Activated CD8-positive, alpha-beta memory T cell treated with anti-CD3 and anti-CD28 coated beads for 48 hours (primary cell): Measurements from ENCODE around the gene TLL2.
A peak's percentile ranks its signal among the peaks of the same experiment; 100 is the strongest.
"Not testable (repeated sequence)": the region's sequence is repeated elsewhere in the genome, so short reads cannot be mapped to it uniquely, and the experiment has no call there.

Experiments
- DNase-seq, 3 experiments: peaks; one replicate each; pipeline ENCODE4 v3.0.0-alpha.2; 2020; ENCODE audit warnings: low read depth in 2 of 3, low spot score in 2 of 3

Gene TLL2

GRCh38 chr10:96513698-96514561, at the start of gene TLL2:
Gene TLL2, minus strand, starts transcription at chr10:96513926. Its CDS starts 241 bp downstream, at chr10:96513685.
- DNase-seq: peak; percentile 29 to 40 (median 32)

- no peak for DNase-seq
These were observed 47.5 kb upstream of the TLL2 start for GRCh38 chr10:96560966-96561887.

- DNase-seq: no peak
These were observed 46.8 kb upstream of the TLL2 start for GRCh38 chr10:96560489-96560888.

GRCh38 chr10:96556003-96556402, 42.3 kb upstream of the TLL2 start:
- DNase-seq: no peak

- DNase-seq: no peak
These were observed 41.6 kb upstream of the TLL2 start for GRCh38 chr10:96555330-96555729.

GRCh38 chr10:96548589-96548988, 34.9 kb upstream of the TLL2 start:
- DNase-seq: no peak

- DNase-seq: not testable (repeated sequence)
These were observed 31.8 kb upstream of the TLL2 start for GRCh38 chr10:96545558-96545957.

- DNase-seq: no peak
These were observed 28.2 kb upstream of the TLL2 start for GRCh38 chr10:96541921-96542320.

GRCh38 chr10:96540240-96540639, 26.5 kb upstream of the TLL2 start:
- no peak for DNase-seq

GRCh38 chr10:96538683-96539082, 25.0 kb upstream of the TLL2 start:
- no peak for DNase-seq

GRCh38 chr10:96536129-96536528, 22.4 kb upstream of the TLL2 start:
- no peak for DNase-seq

GRCh38 chr10:96532523-96532922, 18.8 kb upstream of the TLL2 start:
- no peak for DNase-seq

GRCh38 chr10:96529634-96530279, 16.0 kb upstream of the TLL2 start:
- no peak for DNase-seq

- DNase-seq: no peak
These were observed 11.0 kb upstream of the TLL2 start for GRCh38 chr10:96524741-96525140.

GRCh38 chr10:96517284-96517683, 3.6 kb upstream of the TLL2 start:
- no peak for DNase-seq

- no peak for DNase-seq
These were observed 2.6 kb upstream of the TLL2 start for GRCh38 chr10:96516337-96516736.

GRCh38 chr10:96513305-96513697, 425 bp downstream of the TLL2 start:
- DNase-seq: no peak

- DNase-seq: no peak
These were observed 1.0 kb downstream of the TLL2 start for GRCh38 chr10:96512524-96513304.

GRCh38 chr10:96511044-96511945, 2.4 kb downstream of the TLL2 start:
- no peak for DNase-seq
